Uterus (tissue), 4 donors: ENCODE results near the gene ACVR1C. TPM values are rescaled to one million over a fixed set of nuclear protein-coding genes. Genes with fewer than 3 reads are reported as not detected.

Experiments used
- DNase-seq, 2 donors: peaks; one replicate each; pipeline ENCODE4 v3.0.0-alpha.2; 2019 to 2020
- H3K27ac ChIP-seq, 2 donors: fragments of 200-600 bp; sonication (generic); 1 replicate in 1 of 2; 2 replicates in 1 of 2; pipeline ENCODE4 v1.5.1; 2016 to 2018
- H3K27me3 ChIP-seq, 2 donors: fragments of 200-600 bp; sonication (generic); one replicate each; pipeline ENCODE4 v1.5.1; 2018 to 2019; ENCODE audit warnings: control low read depth in 1 of 2
- H3K36me3 ChIP-seq, 2 donors: fragments of 200-600 bp; sonication (generic); one replicate each; pipeline ENCODE4 v1.5.1; 2019; ENCODE audit warnings: control low read depth in 1 of 2
- H3K4me1 ChIP-seq, 2 donors: fragments of 200-600 bp; sonication (generic); one replicate each; pipeline ENCODE4 v1.5.1; 2018 to 2019; ENCODE audit warnings: control low read depth in 1 of 2
- H3K4me3 ChIP-seq, 2 donors: fragments of 200-600 bp; sonication (generic); 1 replicate in 1 of 2; 2 replicates in 1 of 2; pipeline ENCODE4 v1.5.1; 2018 to 2019; ENCODE audit warnings: mild to moderate bottlenecking in 1 of 2
- H3K9me3 ChIP-seq, 2 donors: fragments of 200-600 bp; sonication (generic); one replicate each; pipeline ENCODE4 v1.5.1; 2019; ENCODE audit warnings: control low read depth in 1 of 2
- CTCF ChIP-seq, 4 experiments: fragments of 200-600 bp in 2 of 4; fragments of 450-650 bp in 2 of 4; sonication (generic) in 2 of 4; IDR thresholded peaks; one replicate each; pipeline ENCODE4 v1.5.1; 2016 to 2019; ENCODE audit warnings: antibody characterized with exemption in 4 of 4, mild to moderate bottlenecking in 2 of 4, moderate library complexity in 1 of 4
- POLR2A ChIP-seq, 2 donors: fragments of 450-650 bp; IDR thresholded peaks; one replicate each; pipeline ENCODE4 v1.6.1; 2016; ENCODE audit warnings: antibody characterized with exemption in 2 of 2, mild to moderate bottlenecking in 1 of 2, moderate library complexity in 1 of 2
- intact Hi-C: fragments of 100-400 bp; cut with DNase I; formaldehyde crosslinking; loops from one replicate; pipeline ENCODE4 v1.15.1; 2023; ENCODE audit warnings: low total_unique reads
- total RNA-seq, 4 donors: library from RNA; depleted of rRNA in 3 of 4; stranded (reverse); fragments of >200 nt in 3 of 4; gene quantifications; one replicate each; pipeline versions ENCODE4 v1.1.0 to v1.2.4, GENCODE V29; 2014 to 2023
- donor health status: DM: yes; HTN: yes; CAD: no.

Gene ACVR1C
- total RNA-seq, 4 donors from 2014 or later = 0.51 to 1.2 (median 0.72) TPM

DNA sequence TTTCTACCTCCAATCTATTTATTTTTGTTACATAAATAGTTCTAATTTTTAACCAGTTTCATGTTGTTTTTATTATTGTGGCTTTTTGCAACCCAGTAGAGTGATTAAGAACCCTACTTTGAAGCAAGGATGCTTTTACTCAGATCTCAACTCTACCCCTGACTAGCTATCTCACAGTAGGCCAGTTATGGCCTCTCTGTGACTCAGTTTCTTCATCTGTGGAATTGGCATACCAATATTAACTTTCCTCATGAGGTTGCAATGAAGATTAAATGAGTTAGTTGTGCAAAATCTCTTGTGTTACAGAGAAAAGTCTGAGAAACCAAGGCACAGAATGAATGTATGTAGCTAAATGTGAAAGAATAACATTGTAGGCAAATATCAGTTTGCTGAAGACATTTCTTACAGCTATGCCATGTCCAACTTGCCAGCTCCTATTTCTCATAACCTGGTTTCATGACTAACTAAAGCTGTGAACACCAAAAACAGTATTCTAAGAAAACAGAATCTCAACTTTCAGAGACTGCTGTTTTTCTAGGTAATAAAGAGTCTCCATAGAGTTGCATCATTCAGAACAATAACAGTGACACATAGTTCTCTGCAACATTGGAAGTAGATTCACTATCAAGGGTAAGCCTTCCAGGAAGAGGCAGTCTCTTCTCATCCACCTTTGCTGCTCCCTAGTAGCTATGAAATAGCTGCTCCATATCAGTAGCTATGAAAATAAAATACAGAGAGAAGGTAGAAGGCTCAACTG, 151.5 kb downstream of the ACVR1C start:
- no peak for DNase-seq
- intact Hi-C loops = no loop called here
- no peaks in the 10 kb centered on the region for H3K4me1 ChIP-seq
- no peak overlapping the region for H3K27ac ChIP-seq
- H3K9me3 ChIP-seq = no peaks in the 10 kb centered on the region
- no peak overlapping the region for H3K4me3 ChIP-seq
- no peak for TF ChIP-seq POLR2A (IDR thresholded peaks at IDR 0.05)
- TF ChIP-seq CTCF (IDR thresholded peaks at IDR 0.05) = no peak
- H3K36me3 ChIP-seq = no peaks in the 10 kb centered on the region
- no peaks in the 10 kb centered on the region for H3K27me3 ChIP-seq

Other genes starting within 250 kb of the ACVR1C start
- 1 to 10 TPM in 2 of 4 donors, under 1 TPM in 1, not detected in 1; 0.26 to 5.5 (median 2.6) TPM for gene CYTIP, start 184.8 kb downstream of the ACVR1C start, total RNA-seq
- 100 to 1,000 TPM in 1 of 4 donors, 10 to 100 TPM in 3; 30.3 to 398 (median 46.7) TPM for gene ACVR1, start 247.5 kb upstream of the ACVR1C start, total RNA-seq